NCI-H748 treated with DMSO at 0.1 percent for 48 hours (cell line): Measurements from ENCODE around the gene C19orf53.

Experiments
- DNase-seq: peaks from one replicate; lab custom pipeline; 2025; lab: John Stamatoyannopoulos, UW

Gene C19orf53

GRCh38 chr19:13796301-13797057 is 22.2 kb downstream of the C19orf53 start:
- no peak for DNase-seq

- DNase-seq, result no peak
Measured at GRCh38 chr19:13797058-13797440, 22.8 kb downstream of the C19orf53 start.

- no peak for DNase-seq
Measured at GRCh38 chr19:13797870-13798269, 23.6 kb downstream of the C19orf53 start.

- no peak for DNase-seq
Measured at GRCh38 chr19:13799669-13800068, 25.4 kb downstream of the C19orf53 start.

GRCh38 chr19:13803038-13803437 is 28.8 kb downstream of the C19orf53 start:
- DNase-seq, result no peak

GRCh38 chr19:13804830-13805683 is 30.8 kb downstream of the C19orf53 start:
- DNase-seq, result no peak

- DNase-seq, result no peak
Measured at GRCh38 chr19:13806728-13807127, 32.5 kb downstream of the C19orf53 start.

- DNase-seq, result no peak
Measured at GRCh38 chr19:13807421-13808021, 33.3 kb downstream of the C19orf53 start.

- no peak for DNase-seq
Measured at GRCh38 chr19:13808856-13809255, 34.6 kb downstream of the C19orf53 start.

- no peak for DNase-seq
Measured at GRCh38 chr19:13812544-13812943, 38.3 kb downstream of the C19orf53 start.

- no peak for DNase-seq
Measured at GRCh38 chr19:13813147-13813546, 38.9 kb downstream of the C19orf53 start.

- no peak for DNase-seq
Measured at GRCh38 chr19:13814550-13814949, 40.3 kb downstream of the C19orf53 start.

GRCh38 chr19:13817018-13817614 is 42.9 kb downstream of the C19orf53 start:
- DNase-seq, result peak; percentile 36

GRCh38 chr19:13817615-13818371 is 43.5 kb downstream of the C19orf53 start:
- DNase-seq, result peak; percentile 91

- DNase-seq, result no peak
Measured at GRCh38 chr19:13819238-13819637, 45.0 kb downstream of the C19orf53 start.

GRCh38 chr19:13821292-13821691 is 47.0 kb downstream of the C19orf53 start:
- DNase-seq, result no peak

- no peak for DNase-seq
Measured at GRCh38 chr19:13823256-13823655, 49.0 kb downstream of the C19orf53 start.

- DNase-seq, result no peak
Measured at GRCh38 chr19:13823901-13824300, 49.6 kb downstream of the C19orf53 start.

- DNase-seq, result no peak
Measured at GRCh38 chr19:13824703-13825102, 50.4 kb downstream of the C19orf53 start.

- no peak for DNase-seq
Measured at GRCh38 chr19:13825489-13826441, 51.5 kb downstream of the C19orf53 start.
